Breast epithelium (tissue), 3 donors: Measurements from ENCODE around the gene SNAPC4.

Experiments used
- POLR2A ChIP-seq: fragments of 450-650 bp; IDR thresholded peaks from one replicate; pipeline ENCODE4 v1.6.1; 2016; ENCODE audit warnings: antibody characterized with exemption, mild to moderate bottlenecking, moderate library complexity
- POLR2AphosphoS5 ChIP-seq, 3 donors: sonication (generic); formaldehyde crosslinking; IDR thresholded peaks; one replicate each; pipeline ENCODE4 v1.6.1; 2017; ENCODE audit warnings: antibody characterized with exemption in 3 of 3
- TF ChIP-seq, protein P1 (sequence below), 3 donors: fragments of 450-650 bp; IDR thresholded peaks; one replicate each; pipeline ENCODE4 v1.5.1; 2016 to 2017; ENCODE audit warnings: antibody characterized with exemption in 3 of 3, mild to moderate bottlenecking in 3 of 3, moderate library complexity in 3 of 3

DNA sequence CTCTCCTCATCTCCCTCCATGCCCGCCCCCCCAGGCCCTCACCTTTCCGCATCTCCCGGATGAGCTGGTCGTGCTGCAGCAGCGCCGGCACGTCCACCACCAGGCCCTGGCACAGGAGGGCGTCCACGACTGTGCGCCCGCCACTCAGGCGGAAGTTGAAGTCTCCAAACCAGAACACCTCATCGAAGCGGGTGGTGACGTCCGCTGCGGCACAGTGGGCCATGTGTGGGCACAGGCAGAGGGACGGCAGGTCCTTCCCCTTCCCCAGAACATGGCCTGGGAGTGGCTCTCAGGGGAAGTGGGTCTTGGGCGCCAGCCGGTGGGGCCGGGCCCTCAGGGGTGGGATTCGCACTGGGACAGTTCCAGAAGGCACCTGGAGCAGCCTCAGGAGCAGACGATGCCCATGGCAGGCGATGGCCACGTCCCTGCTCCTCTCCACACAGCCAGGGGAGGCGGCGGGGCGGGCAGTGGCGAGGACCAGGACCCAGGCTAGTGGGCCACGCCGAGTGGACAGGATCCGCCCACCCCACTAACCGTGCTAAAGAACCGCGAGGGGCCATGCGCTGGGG is 31.9 kb upstream of the SNAPC4 start:
- TF ChIP-seq POLR2AphosphoS5 (IDR thresholded peaks at IDR 0.05): no peak
- TF ChIP-seq, protein P1, sequence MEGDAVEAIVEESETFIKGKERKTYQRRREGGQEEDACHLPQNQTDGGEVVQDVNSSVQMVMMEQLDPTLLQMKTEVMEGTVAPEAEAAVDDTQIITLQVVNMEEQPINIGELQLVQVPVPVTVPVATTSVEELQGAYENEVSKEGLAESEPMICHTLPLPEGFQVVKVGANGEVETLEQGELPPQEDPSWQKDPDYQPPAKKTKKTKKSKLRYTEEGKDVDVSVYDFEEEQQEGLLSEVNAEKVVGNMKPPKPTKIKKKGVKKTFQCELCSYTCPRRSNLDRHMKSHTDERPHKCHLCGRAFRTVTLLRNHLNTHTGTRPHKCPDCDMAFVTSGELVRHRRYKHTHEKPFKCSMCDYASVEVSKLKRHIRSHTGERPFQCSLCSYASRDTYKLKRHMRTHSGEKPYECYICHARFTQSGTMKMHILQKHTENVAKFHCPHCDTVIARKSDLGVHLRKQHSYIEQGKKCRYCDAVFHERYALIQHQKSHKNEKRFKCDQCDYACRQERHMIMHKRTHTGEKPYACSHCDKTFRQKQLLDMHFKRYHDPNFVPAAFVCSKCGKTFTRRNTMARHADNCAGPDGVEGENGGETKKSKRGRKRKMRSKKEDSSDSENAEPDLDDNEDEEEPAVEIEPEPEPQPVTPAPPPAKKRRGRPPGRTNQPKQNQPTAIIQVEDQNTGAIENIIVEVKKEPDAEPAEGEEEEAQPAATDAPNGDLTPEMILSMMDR (IDR thresholded peaks at IDR 0.05): no peak
- TF ChIP-seq POLR2A: no peak
